Measurements from ENCODE around the gene NSFL1C. TPM values are rescaled to one million over a fixed set of nuclear protein-coding genes. Genes with fewer than 3 reads are reported as not detected.

The NSFL1C gene
- total and polyA plus RNA-seq, 2 experiments from 2014 or later: 48.9 to 92.2 TPM

- Mint-ChIP-seq H3K36me3 (ENCODE audit: low read depth) (peaks cover 43% of the 10 kb centered on the region), H3K9me3 (no peaks in the 10 kb centered on the region), H3K4me1 (peaks cover 13% of the 10 kb centered on the region), H3K27ac (no peak overlapping the region), H3K27me3 (ENCODE audit: insufficient read depth, low read depth, poor library complexity) (peaks cover 1% of the 10 kb centered on the region), H3K4me3 (no peak overlapping the region)
- peaks cover 60% of the 10 kb centered on the region for H4K20me1 ChIP-seq (replicated peaks; ENCODE audit: insufficient read depth)
- no peaks in the 10 kb centered on the region for H3K9me2 ChIP-seq (ENCODE audit: insufficient read depth)
- no peak for DNase-seq (ENCODE audit: low spot score)
- H3F3A ChIP-seq (replicated peaks; ENCODE audit: low read depth): no peaks in the 10 kb centered on the region; the same call in 1 of the 2 replicates
- no peak overlapping the region for H3K27ac ChIP-seq (ENCODE audit: low read depth)
- H3K27me3 ChIP-seq (ENCODE audit: insufficient read depth): no peaks in the 10 kb centered on the region
- no peak overlapping the region for H3K4me3 ChIP-seq
- H3K36me3 ChIP-seq (ENCODE audit: insufficient read depth): peaks cover 20% of the 10 kb centered on the region
- H3K79me2 ChIP-seq (replicated peaks; ENCODE audit: insufficient read depth): peaks cover 67% of the 10 kb centered on the region
- no peak for ATAC-seq
- H3K4me2 ChIP-seq: no peak overlapping the region
- no peak for TF ChIP-seq ZNF114 (CRISPR knock-in tag; IDR thresholded peaks at IDR 0.05)
- no peak for TF ChIP-seq ZNF331 (CRISPR knock-in tag; IDR thresholded peaks at IDR 0.05; ENCODE audit: low read depth)
- TF ChIP-seq REST (IDR thresholded peaks at IDR 0.05; ENCODE audit: unreplicated experiment): no peak
- TF ChIP-seq ETS1 (IDR thresholded peaks at IDR 0.05): no peak
- no peak overlapping the region for H2AFZ ChIP-seq
- peaks cover 10% of the 10 kb centered on the region; the same call in 1 of the 2 replicates for H3K4me1 ChIP-seq (ENCODE audit: insufficient read depth)
Measured at GRCh38 chr20:1462001-1462400, 4.6 kb downstream of the NSFL1C start.

GRCh38 chr20:1460275-1460674 is 6.4 kb downstream of the NSFL1C start:
- Histone ChIP-seq H4K20me1 (replicated peaks; ENCODE audit: insufficient read depth) (peaks cover 51% of the 10 kb centered on the region), H3K4me3 (no peak overlapping the region), H3K79me2 (replicated peaks; ENCODE audit: insufficient read depth) (peaks cover 55% of the 10 kb centered on the region), H2AFZ (no peak overlapping the region), H3F3A (replicated peaks; ENCODE audit: low read depth) (no peaks in the 10 kb centered on the region), H3K9me2 (ENCODE audit: insufficient read depth) (no peaks in the 10 kb centered on the region), H3K4me1 (ENCODE audit: insufficient read depth) (peaks cover 4% of the 10 kb centered on the region; the same call in 1 of the 2 replicates), H3K4me2 (no peak overlapping the region), H3K36me3 (ENCODE audit: insufficient read depth) (peaks cover 26% of the 10 kb centered on the region), H3K27me3 (ENCODE audit: insufficient read depth) (no peaks in the 10 kb centered on the region), H3K27ac (ENCODE audit: low read depth) (no peak overlapping the region)
- no peaks in the 10 kb centered on the region for H3K9me3 Mint-ChIP-seq
- H3K4me1 Mint-ChIP-seq: peaks cover 5% of the 10 kb centered on the region
- ATAC-seq (no peak), DNase-seq (ENCODE audit: low spot score) (no peak)
- H3K27ac Mint-ChIP-seq: no peak overlapping the region
- no peak overlapping the region for H3K4me3 Mint-ChIP-seq
- H3K27me3 Mint-ChIP-seq (ENCODE audit: insufficient read depth, low read depth, poor library complexity): no peaks in the 10 kb centered on the region
- H3K36me3 Mint-ChIP-seq (ENCODE audit: low read depth): peaks cover 48% of the 10 kb centered on the region
- TF ChIP-seq EZH2phosphoT487 (IDR thresholded peaks at IDR 0.05; ENCODE audit: unreplicated experiment) (no peak), STAT1 (IDR thresholded peaks at IDR 0.05; ENCODE audit: unreplicated experiment) (no peak), ETS1 (IDR thresholded peaks at IDR 0.05) (no peak), JUNB (IDR thresholded peaks at IDR 0.05; ENCODE audit: unreplicated experiment) (no peak), CREB1 (CRISPR knock-in tag; IDR thresholded peaks at IDR 0.05; ENCODE audit: low read depth) (no peak), POLR2AphosphoS5 (IDR thresholded peaks at IDR 0.05; ENCODE audit: low read depth) (no peak), ZNF462 (CRISPR knock-in tag; IDR thresholded peaks at IDR 0.05) (no peak)
